Lower leg skin (tissue), 3 donors: ENCODE results near the gene UBL4A.

Experiments
- CTCF ChIP-seq, 3 donors: fragments of 450-650 bp; IDR thresholded peaks; one replicate each; pipeline ENCODE4 v1.5.1; 2016; ENCODE audit warnings: antibody characterized with exemption in 3 of 3, mild to moderate bottlenecking in 3 of 3, moderate library complexity in 2 of 3
- POLR2A ChIP-seq, 2 donors: fragments of 450-650 bp; IDR thresholded peaks; one replicate each; pipeline ENCODE4 v1.6.1; 2016 to 2017; ENCODE audit warnings: antibody characterized with exemption in 2 of 2, mild to moderate bottlenecking in 1 of 2, moderate library complexity in 1 of 2

GRCh38 chrX:154490021-154490413, 3.6 kb upstream of the UBL4A start:
- TF ChIP-seq CTCF (IDR thresholded peaks at IDR 0.05) = no peak
- TF ChIP-seq POLR2A (IDR thresholded peaks at IDR 0.05) = no peak
